ENCODE results near the gene PHLDA2. TPM values are rescaled to one million over a fixed set of nuclear protein-coding genes. Genes with fewer than 3 reads are reported as not detected.
A peak's percentile ranks its signal among the peaks of the same experiment; 100 is the strongest.
"Not testable (repeated sequence)": the region's sequence is repeated elsewhere in the genome, so short reads cannot be mapped to it uniquely, and the experiment has no call there.

The PHLDA2 gene
- total RNA-seq, 1 experiment from 2014 or later = 27.2 TPM

DNA sequence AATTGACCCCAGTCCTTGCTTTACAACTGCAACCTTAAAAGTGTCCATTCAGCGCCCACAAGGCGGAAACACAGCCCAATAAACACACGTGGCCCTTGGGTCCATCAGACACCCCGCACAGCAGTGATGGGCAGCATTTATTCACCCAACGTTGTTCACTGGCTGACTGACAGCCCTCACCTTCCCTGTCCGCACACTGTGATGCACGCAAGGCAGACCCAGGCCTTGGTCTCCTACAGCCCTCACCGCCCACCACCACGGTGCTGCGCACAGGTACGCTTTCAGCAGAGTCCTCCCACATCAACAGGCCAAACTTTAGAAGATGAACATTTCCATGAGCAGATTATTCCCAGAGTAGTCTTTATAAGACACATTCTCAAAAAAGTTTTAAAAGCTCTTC, 20.7 kb upstream of the PHLDA2 start:
- in situ Hi-C loops (cut with HindIII; ENCODE audit: low pct_unique_long_range_greater_than_20kb, low sequenced_read_pairs) = no loop called here
- DNase-seq (ENCODE audit: low read depth) = no peak

DNA sequence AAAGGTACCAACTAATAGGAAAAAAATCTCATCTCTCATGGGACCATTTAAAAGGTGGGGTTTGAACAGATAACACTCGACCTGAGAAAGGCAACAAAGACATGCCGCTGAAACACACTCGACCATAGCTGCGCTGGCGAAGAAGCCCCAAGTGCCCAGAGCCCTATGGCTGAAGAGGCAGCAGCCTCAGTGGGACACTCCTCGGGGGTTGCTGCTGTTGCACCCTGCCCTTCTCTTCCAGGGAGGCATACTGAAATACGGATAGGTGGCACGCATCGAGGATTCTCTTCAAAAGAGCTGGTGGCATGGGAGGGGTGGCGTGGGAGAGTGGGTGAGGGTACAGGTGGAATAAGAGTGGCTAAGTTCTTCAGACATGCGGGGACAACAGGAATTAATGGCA, 18.5 kb upstream of the PHLDA2 start:
- no peak for DNase-seq (ENCODE audit: low read depth)
- in situ Hi-C loops (cut with HindIII; ENCODE audit: low pct_unique_long_range_greater_than_20kb, low sequenced_read_pairs) = no loop called here

DNA sequence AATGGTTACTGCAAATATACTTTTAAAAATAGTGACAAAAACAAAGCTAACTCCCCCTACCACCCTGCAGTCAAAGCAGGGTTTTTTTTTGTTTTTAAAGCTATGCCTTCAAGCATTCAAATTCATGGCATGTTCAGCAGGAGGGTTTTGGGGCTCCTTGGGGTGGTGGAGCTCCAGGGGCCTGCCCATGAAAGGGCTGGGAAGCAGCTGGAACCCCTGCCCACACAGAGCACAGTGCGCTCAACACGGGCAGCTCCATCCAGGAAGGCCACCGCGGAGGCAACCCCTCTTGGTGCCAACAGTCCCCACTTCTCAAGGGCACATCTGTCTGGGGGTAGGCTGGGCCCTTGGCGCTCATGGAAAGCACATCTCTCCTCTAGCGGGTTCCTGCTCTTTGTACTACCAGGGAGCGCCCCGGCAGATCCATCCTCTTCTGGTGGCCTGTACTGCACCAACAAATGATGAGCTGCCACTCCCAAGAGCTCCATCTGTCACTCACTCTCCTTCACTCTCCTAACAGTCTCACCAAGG, 16.6 kb upstream of the PHLDA2 start:
- no peak for DNase-seq (ENCODE audit: low read depth)
- in situ Hi-C loops (cut with HindIII; ENCODE audit: low pct_unique_long_range_greater_than_20kb, low sequenced_read_pairs) = no loop called here

DNA sequence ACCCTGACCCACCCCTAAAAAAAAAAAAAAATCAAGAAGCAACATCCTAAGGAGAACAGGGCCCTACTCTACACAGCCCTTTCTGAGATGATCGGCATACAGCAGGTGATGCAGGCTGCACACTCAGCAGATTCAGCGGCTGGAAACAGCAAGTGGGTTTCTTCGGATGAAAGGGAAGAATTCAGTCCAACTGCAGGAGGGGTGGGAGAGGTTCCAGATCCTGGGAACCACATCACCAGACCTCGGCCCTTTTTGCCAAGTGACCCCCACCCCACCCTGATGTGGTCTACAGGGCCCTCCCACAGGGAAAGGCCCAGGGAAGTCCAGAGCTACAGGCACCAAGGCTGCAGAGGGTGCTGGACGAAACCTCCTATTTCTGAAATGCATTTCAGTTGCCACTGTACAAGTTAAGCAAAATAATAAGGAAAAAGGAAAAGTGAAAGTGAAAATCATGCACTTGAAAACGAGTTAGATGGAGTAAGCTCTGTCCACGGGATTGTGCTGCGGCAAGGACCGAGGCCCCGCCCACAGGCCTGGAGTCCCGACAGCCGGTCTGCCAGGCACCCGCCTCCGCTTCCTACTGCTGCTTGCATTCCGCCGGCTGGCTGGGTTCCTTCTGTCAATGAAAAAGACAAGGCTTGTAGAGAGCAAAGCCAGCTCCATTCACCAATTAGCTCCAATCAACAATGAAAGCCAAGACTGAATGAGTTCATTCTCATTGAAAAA, 16.0 kb upstream of the PHLDA2 start:
- in situ Hi-C loops (cut with HindIII; ENCODE audit: low pct_unique_long_range_greater_than_20kb, low sequenced_read_pairs) = no loop called here
- DNase-seq (ENCODE audit: low read depth) = no peak

DNA sequence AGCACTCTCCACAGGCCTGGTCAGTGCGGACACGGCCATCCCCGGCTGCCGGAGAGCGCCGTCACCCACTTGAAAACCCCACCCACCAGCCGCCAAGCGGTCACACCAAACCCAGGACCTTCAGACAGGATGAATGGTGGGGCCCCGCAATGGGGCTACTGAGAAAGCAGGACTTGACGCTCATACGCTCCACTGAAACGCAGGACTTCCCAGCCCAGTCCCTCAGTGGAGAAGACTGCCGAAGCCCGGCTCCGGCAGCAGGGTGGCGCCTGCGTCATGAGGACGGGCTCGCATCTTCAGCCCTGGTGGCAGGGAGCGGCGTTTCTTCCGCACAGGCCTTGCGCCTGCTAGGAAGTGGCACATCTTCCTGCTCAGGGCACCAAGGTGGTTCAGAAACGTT, 15.3 kb upstream of the PHLDA2 start:
- in situ Hi-C loops (cut with HindIII; ENCODE audit: low pct_unique_long_range_greater_than_20kb, low sequenced_read_pairs) = no loop called here
- DNase-seq (ENCODE audit: low read depth) = no peak

DNA sequence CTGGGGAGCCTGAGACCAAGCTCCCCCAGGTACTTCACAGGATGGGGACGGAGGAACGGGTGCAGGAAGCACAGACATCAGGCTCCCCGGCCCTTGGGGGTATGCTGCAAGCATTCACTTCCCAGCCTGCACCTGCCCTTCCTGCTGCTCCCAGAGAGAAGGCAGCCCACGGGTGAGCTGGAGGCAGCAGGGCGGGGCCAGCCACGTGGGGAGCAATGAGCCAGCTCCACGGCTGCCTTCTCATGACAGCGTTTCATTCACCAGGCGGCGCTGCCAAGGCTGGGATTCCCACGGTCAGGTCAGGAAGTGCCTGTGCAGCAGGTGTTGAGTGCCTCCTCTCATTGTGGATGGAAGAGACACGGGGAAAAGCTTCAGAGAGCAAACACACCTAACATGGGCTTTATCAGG, 14.5 kb upstream of the PHLDA2 start:
- in situ Hi-C loops (cut with HindIII; ENCODE audit: low pct_unique_long_range_greater_than_20kb, low sequenced_read_pairs) = no loop called here
- DNase-seq (ENCODE audit: low read depth) = peak; percentile 55

DNA sequence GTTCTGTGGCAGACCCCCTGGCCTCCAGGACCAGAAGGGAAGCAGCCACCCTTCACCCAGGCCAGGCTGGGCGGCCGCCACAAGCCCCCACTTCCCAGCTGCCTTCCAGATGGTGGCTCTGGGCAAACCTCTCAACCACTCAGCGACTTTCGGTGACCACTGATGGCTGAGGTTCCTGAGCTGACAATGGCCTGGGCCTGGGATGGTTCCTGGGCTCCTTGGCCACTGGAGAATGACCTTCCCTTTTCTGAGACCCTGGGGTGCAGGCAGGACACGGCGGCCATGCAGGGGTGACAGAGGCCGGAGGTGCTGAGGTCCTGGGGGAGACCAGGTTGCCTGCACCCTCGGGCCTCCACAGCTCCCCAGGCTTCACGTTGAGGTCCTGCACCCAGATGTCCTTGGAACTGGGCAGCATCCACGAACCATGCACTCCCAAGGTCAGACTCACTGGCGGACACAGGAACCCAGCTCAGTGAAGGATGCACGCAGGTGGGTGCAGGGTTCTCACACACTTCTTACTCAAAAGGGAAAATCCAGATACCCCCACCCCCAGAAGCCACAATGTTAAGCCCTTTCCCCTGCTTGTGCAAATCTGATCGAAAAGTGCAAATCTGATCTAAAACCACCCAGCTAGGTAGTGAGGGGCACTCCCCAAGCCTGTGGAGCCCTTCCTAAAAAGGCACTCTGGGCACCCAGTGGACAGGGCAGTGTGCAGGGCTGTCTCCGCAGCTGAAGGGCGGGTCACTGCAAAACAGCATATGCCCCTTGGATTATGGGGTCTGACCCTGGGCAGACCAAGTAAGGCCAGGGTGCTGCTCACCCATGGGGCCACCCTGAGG, 13.9 kb upstream of the PHLDA2 start:
- in situ Hi-C loops (cut with HindIII; ENCODE audit: low pct_unique_long_range_greater_than_20kb, low sequenced_read_pairs) = no loop called here
- DNase-seq (ENCODE audit: low read depth) = no peak

DNA sequence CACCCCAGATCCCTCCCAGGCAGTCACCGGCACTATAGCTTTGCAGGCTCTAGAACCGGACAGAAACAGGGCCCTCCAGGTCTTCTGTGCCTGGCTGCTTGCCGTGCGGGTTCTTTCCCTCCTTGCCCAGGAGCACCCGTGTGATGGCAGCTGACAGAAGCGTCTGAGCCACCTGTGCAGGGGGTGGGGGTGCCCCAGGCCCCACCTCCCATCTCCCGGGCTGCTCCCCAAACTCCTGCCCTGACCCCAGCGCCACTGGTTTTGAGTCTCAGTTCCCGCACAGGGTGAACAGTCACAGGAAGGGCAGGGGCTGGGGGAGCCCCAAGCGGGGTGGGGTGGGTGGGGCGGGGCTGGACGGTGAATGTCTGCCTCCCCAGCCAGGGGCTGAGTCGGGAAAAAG, 13.2 kb upstream of the PHLDA2 start:
- DNase-seq (ENCODE audit: low read depth) = no peak
- in situ Hi-C loops (cut with HindIII; ENCODE audit: low pct_unique_long_range_greater_than_20kb, low sequenced_read_pairs) = no loop called here

DNA sequence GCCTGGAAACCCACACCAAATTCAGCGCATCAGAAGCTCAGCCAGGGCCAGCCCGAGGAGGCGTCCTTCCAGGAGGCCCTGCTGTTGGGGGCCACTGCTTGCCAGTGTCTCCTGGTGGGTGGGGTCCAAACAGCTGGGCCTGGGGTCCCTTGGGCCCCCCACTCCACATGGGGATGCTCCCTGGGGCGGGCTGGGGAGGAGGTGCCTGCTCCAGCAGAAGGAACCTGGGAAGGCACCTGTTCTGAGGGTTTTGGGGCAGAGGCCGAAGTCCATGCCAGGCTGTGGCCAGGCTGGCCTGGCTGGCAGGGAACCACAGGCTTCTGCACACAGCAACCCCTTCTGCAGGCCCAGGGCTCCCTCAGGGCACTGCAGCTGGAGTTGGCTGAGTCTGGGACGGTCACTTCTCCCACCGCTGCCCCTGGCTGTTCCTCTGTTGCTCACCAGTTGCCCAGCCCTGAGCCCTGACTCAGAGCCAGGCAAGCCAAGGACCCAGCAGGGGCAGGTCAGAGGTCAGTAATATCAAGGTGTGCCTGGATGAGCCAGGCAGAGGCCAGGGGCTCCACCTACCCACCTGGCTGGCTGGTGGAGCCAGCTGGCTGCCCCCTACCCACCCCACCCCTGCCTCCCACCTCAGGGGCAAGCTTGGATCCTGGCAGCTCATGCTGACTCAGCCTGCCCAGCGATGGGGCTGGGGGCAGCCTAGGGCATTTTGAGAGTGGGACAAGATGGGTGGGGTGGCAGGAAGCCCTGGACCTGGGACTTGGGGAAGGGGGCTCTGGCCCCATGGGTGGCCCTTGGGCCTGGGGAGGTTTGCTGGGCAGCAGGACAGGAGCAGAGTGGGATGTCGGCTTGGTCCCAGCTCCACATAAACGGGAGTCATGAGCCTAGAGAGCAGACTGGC, 12.0 kb upstream of the PHLDA2 start:
- DNase-seq (ENCODE audit: low read depth) = peak; percentile 74
- in situ Hi-C loops (cut with HindIII; ENCODE audit: low pct_unique_long_range_greater_than_20kb, low sequenced_read_pairs) = no loop called here

DNA sequence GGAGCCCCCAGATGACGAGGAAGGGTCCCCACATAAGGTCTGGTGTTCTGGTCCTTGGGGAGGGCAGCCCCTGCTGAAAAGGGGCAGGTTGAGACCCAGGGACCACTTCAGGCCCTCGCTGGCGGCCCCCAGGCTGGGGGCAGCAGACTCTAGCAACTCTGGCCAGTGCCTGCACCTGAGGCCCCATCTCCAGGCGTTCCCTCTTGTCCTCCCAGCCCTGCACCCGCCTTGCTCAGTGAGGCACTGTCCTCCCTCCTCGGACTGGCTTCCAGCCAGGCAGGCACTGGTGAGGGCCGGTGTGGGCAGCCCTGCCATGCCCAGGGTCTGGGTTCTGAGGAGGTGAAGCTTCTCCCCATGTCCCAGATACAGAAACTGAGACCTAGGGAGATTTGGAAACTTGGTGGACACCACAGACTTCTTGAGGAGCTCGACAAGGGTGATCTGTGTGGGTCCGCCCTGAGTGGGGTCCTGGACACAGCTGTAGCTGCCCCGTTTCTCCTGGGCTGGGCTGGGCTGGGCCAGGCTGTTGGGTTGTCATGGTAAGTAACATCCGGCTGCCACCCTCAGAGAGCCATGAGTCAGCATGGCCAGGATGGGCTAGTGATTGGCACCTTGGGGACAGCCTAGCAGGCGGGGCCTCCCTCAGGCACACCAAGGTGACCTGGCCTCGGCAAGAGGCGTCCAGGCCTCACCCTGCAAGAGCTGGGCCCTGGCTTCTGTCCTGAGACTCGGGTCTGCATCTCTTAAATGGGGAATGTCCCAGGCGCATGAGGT, 11.1 kb upstream of the PHLDA2 start:
- DNase-seq (ENCODE audit: low read depth) = peak; percentile 91
- in situ Hi-C loops (cut with HindIII; ENCODE audit: low pct_unique_long_range_greater_than_20kb, low sequenced_read_pairs) = no loop called here

DNA sequence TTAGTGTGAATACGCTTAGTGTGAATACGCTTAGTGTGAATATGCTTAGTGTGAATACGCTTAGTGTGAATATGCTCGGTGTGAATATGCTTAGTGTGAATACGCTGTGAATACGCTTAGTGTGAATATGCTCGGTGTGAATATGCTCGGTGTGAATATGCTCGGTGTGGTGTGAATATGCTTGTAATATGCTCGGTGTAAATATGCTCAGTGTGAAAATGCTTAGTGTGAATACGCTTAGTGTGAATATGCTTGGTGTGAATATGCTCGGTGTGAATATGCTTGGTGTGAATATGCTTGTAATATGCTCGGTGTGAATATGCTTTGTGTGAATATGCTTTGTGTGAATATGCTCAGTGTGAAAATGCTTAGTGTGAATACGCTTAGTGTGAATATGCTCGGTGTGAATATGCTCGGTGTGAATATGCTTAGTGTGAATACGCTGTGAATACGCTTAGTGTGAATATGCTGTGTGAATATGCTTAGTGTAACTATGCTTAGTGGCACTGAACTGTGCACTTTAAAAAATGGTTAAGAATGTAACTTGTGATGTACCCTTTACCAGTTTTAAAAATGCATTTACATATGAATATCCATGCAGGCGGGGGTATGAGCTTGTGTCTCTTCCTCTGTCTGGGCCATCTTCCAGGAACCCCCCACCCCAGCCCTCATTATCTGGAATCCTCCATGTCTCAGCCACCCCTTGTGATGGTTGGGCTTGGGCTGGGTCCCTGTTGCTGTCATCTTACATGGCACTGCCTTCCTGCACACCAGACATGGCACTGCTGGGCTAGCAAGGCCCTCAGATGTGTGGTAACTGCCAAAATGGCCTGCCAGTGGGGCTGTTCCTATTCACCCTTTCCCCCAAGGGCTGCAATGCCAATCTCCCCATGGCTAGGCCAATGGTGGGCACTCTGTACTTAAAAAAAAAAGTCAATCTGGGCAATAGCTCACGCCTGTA, 9.5 kb upstream of the PHLDA2 start:
- in situ Hi-C loops (cut with HindIII; ENCODE audit: low pct_unique_long_range_greater_than_20kb, low sequenced_read_pairs); DNase-seq (ENCODE audit: low read depth): not testable (repeated sequence)

DNA sequence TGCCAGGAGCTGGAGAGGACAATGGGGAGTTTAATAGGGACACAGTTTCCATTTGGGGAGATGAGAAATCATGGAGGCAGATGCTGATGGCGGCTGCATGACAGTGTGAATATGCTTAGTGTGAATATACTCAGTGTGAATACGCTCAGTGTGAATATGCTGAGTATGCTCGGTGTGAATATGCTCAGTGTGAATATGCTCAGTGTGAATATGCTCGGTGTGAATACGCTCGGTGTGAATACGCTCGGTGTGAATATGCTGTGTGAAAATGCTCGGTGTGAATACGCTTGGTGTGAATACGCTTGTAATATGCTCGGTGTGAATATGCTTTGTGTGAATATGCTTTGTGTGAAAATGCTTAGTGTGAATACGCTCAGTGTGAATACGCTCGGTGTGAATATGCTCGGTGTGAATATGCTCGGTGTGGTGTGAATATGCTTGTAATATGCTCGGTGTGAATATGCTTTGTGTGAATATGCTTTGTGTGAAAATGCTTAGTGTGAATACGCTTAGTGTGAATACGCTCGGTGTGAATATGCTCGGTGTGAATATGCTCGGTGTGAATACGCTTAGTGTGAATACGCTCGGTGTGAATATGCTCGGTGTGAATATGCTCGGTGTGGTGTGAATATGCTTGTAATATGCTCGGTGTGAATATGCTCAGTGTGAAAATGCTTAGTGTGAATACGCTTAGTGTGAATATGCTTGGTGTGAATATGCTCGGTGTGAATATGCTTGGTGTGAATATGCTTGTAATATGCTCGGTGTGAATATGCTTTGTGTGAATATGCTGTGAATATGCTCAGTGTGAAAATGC, 8.6 kb upstream of the PHLDA2 start:
- DNase-seq (ENCODE audit: low read depth); in situ Hi-C loops (cut with HindIII; ENCODE audit: low pct_unique_long_range_greater_than_20kb, low sequenced_read_pairs): not testable (repeated sequence)

DNA sequence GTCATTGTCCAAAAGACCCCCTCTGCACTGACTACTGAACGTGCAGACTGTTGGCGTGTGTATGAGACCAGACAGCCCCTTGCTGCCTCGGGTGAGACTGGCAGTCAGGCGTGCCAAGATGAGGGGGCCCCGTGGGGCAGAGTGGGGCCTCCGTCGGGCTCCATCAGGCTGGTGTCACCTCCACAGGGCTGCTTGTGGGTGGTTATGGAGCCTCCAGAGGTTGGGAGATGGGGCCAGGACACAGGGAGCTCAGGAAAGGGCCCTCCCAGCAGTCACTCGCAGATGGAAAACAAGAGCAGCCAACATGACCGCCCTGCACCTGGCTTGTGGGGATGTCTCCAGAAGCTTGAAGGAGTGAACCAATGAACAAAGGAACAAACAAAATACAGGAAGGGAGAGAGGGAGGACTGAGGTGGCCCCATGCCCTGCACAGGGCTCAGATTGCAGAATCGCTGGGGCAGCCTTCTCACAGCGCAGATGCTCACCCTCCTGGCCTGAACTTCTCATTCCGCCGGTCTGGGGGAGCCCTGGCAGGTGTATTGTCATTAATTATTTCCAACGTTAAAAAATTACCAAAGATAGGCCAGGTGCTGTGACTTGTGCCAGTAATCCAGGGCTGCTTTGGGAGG, 5.5 kb upstream of the PHLDA2 start:
- in situ Hi-C loops (cut with HindIII; ENCODE audit: low pct_unique_long_range_greater_than_20kb, low sequenced_read_pairs) = no loop called here
- no peak for DNase-seq (ENCODE audit: low read depth)

DNA sequence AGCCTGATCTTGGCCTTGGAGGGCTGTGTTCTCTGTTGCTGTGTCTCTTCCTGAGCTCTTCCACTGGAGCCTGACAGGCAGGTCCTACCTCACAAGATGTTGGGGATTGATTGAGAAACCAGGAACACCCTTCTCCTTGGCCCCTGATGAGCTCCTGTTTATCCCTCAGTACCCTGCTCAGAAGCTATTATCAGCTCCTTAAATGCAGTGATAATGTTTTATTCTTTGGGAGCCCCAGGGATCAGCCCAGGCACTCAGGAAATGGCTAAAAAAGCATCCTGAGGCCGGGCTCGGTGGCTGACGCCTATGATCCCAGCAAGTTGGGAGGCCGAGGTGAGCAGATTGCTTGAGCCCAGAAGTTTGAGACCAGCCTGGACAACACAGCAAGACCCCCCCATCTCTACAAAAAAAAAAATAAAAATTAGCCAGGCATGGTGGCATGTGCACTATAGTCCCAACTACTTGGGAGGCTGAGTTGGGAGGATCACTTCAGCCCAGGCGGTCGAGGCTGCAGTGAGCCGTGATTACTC, 4.9 kb upstream of the PHLDA2 start:
- no peak for DNase-seq (ENCODE audit: low read depth)
- in situ Hi-C loops (cut with HindIII; ENCODE audit: low pct_unique_long_range_greater_than_20kb, low sequenced_read_pairs) = no loop called here

DNA sequence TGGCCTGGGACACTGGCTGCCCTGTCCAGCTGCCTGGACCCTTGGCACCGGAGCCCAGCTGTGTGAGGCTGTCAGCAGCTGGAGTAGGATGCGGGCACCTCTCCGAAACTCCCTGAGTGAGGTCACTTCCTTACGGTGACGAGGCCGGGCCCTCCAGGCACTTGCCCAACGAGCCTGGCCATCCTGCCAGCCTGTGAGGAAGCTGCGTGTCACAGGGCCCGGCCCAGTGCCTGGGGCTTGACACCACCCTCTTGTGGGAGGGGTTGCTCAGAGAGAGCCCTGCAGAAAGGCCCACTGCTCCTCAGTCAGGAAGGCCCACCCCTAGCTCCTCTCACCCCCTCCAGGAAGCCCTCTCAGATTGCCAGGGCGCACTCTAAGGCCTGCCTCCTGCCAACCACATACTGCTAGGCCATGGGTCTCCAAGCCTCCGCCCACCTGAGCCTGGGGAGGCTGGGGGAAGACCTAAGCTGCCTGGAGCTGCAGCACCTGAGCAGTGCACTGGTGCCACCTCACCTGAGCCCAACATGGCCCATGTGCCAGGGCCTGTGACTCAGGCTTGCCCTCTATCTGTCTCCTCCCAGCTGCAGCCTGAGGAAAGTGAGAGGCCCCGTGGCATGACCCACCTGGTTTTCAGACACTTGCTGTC, 4.3 kb upstream of the PHLDA2 start:
- in situ Hi-C loops (cut with HindIII; ENCODE audit: low pct_unique_long_range_greater_than_20kb, low sequenced_read_pairs) = no loop called here
- peak; percentile 90 for DNase-seq (ENCODE audit: low read depth)

Data from Caki2 (cell line).